SJCRH30 (cell line): Measurements from ENCODE around the gene ATG2B. TPM values are rescaled to one million over a fixed set of nuclear protein-coding genes. Genes with fewer than 3 reads are reported as not detected.

Source experiments
- DNase-seq, 2 experiments: peaks; one replicate each; pipeline ENCODE4 v3.0.0-alpha.2; 2015 to 2020
- H3K27ac ChIP-seq: fragments of 250-450 bp; sonication (Bioruptor Pico); 2 replicates; pipeline ENCODE4 v1.5.1; 2020; ENCODE audit warnings: mild to moderate bottlenecking, moderate library complexity
- H3K27me3 ChIP-seq: fragments of 250-450 bp; sonication (Bioruptor Pico); 2 replicates; pipeline ENCODE4 v1.5.1; 2020; ENCODE audit warnings: mild to moderate bottlenecking, moderate library complexity
- H3K36me3 ChIP-seq: fragments of 250-450 bp; sonication (Bioruptor Pico); 2 replicates; pipeline ENCODE4 v1.5.1; 2020; ENCODE audit warnings: mild to moderate bottlenecking, moderate library complexity
- H3K4me1 ChIP-seq: fragments of 250-450 bp; sonication (Bioruptor Pico); 2 replicates; pipeline ENCODE4 v1.5.1; 2020; ENCODE audit warnings: mild to moderate bottlenecking, moderate library complexity
- H3K4me3 ChIP-seq: fragments of 250-450 bp; sonication (Bioruptor Pico); 2 replicates; pipeline ENCODE4 v1.5.1; 2020; ENCODE audit warnings: mild to moderate bottlenecking, moderate library complexity
- H3K9me3 ChIP-seq: fragments of 250-450 bp; sonication (Bioruptor Pico); replicated peaks from 2 replicates; pipeline ENCODE4 v1.5.1; 2020; ENCODE audit warnings: mild to moderate bottlenecking, moderate library complexity
- total RNA-seq: library from RNA; depleted of rRNA; stranded (reverse); fragments of >200 nt; shearing (Covaris generic); gene quantifications from 2 replicates; pipeline ENCODE4 v1.2.3, GENCODE V29; 2014

Gene ATG2B
- total RNA-seq, 1 experiment from 2014 or later = 12.7 TPM

GRCh38 chr14:96390965-96391292, 27.8 kb upstream of the ATG2B start:
- peak overlapping the region; percentile 67 for H3K27ac ChIP-seq
- peaks cover 3% of the 10 kb centered on the region; the same call in 1 of the 2 replicates for H3K36me3 ChIP-seq
- no peak for DNase-seq
- H3K4me3 ChIP-seq = peak overlapping the region; percentile 74
- no peaks in the 10 kb centered on the region for H3K27me3 ChIP-seq
- H3K4me1 ChIP-seq = no peaks in the 10 kb centered on the region
- no peaks in the 10 kb centered on the region for H3K9me3 ChIP-seq

DNA sequence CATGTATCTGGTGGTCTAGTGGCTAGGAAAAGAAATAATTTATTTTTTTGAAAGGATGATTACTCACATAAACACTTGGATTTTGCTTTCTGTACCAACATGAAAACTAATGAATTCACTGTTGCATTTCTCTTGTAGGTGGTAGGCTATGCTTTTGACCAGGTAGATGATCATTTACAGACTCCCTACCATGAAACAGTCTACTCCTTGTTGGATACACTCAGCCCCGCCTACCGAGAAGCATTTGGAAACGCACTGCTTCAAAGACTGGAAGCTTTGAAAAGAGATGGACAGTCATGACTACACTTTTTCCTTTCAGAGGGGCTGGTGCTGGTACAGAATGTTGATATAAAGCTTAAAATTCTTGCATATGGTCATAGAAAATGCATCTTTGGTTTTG, 22.2 kb upstream of the ATG2B start:
- H3K9me3 ChIP-seq = no peaks in the 10 kb centered on the region
- H3K36me3 ChIP-seq = peaks cover 7% of the 10 kb centered on the region; the same call in 1 of the 2 replicates
- no peaks in the 10 kb centered on the region for H3K27me3 ChIP-seq
- DNase-seq = no peak
- H3K27ac ChIP-seq = no peak overlapping the region
- H3K4me1 ChIP-seq = no peaks in the 10 kb centered on the region
- no peak overlapping the region for H3K4me3 ChIP-seq

GRCh38 chr14:96384740-96385139, 21.6 kb upstream of the ATG2B start:
- Histone ChIP-seq H3K27ac (no peak overlapping the region), H3K36me3 (peaks cover 7% of the 10 kb centered on the region; the same call in 1 of the 2 replicates), H3K9me3 (no peaks in the 10 kb centered on the region), H3K4me3 (no peak overlapping the region), H3K4me1 (no peaks in the 10 kb centered on the region), H3K27me3 (no peaks in the 10 kb centered on the region)
- no peak for DNase-seq

- Histone ChIP-seq H3K4me1 (no peaks in the 10 kb centered on the region), H3K36me3 (peaks cover 7% of the 10 kb centered on the region; the same call in 1 of the 2 replicates), H3K27ac (no peak overlapping the region), H3K27me3 (no peaks in the 10 kb centered on the region), H3K9me3 (no peaks in the 10 kb centered on the region), H3K4me3 (no peak overlapping the region)
- no peak for DNase-seq
Observed at GRCh38 chr14:96384053-96384452, 20.9 kb upstream of the ATG2B start.

- no peaks in the 10 kb centered on the region for H3K27me3 ChIP-seq
- no peak for DNase-seq
Observed at GRCh38 chr14:96383445-96383844, 20.3 kb upstream of the ATG2B start.

DNA sequence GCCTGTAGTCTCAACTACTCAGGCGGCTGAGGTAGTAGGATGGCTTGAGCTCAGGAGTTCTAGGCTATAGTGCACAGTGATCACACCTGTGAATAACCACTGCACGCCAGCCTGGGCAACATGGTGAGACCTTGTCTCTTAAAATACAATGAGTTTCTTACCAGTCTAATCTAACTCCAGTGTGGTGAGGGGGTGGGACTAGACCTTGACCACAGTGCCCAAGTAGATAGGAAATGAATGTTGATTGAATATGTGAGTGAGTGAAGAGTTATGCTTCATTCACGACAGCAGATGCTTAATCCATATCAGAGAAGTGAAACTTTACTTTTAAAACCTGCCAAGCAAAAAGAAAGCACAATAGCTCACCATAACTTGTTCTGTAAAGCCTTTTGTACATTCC, 17.6 kb upstream of the ATG2B start:
- Histone ChIP-seq H3K27me3 (no peaks in the 10 kb centered on the region), H3K9me3 (no peaks in the 10 kb centered on the region), H3K4me1 (no peaks in the 10 kb centered on the region), H3K36me3 (peaks cover 2% of the 10 kb centered on the region; the same call in 1 of the 2 replicates), H3K27ac (no peak overlapping the region), H3K4me3 (no peak overlapping the region)
- no peak for DNase-seq

More at GRCh38 chr14:96383445-96383844, 20.3 kb upstream of the ATG2B start:
- peaks cover 7% of the 10 kb centered on the region; the same call in 1 of the 2 replicates for H3K36me3 ChIP-seq
- no peaks in the 10 kb centered on the region for H3K9me3 ChIP-seq
- H3K4me3 ChIP-seq = no peak overlapping the region
- no peak overlapping the region for H3K27ac ChIP-seq
- no peaks in the 10 kb centered on the region for H3K4me1 ChIP-seq

GRCh38 chr14:96376093-96376492, 13.0 kb upstream of the ATG2B start:
- Histone ChIP-seq H3K4me1 (no peaks in the 10 kb centered on the region), H3K36me3 (no peaks in the 10 kb centered on the region), H3K9me3 (no peaks in the 10 kb centered on the region), H3K4me3 (no peak overlapping the region), H3K27me3 (no peaks in the 10 kb centered on the region), H3K27ac (no peak overlapping the region)
- DNase-seq = no peak

- Histone ChIP-seq H3K9me3 (no peaks in the 10 kb centered on the region; the same call in 1 of the 2 replicates), H3K4me1 (no peaks in the 10 kb centered on the region), H3K27ac (no peak overlapping the region), H3K36me3 (no peaks in the 10 kb centered on the region), H3K4me3 (no peak overlapping the region), H3K27me3 (no peaks in the 10 kb centered on the region)
- DNase-seq = no peak
Observed at GRCh38 chr14:96373538-96373937, 10.4 kb upstream of the ATG2B start.

GRCh38 chr14:96370528-96370927, 7.4 kb upstream of the ATG2B start:
- DNase-seq = no peak
- H3K4me1 ChIP-seq = no peaks in the 10 kb centered on the region
- H3K36me3 ChIP-seq = no peaks in the 10 kb centered on the region
- no peak overlapping the region for H3K4me3 ChIP-seq
- H3K27me3 ChIP-seq = no peaks in the 10 kb centered on the region
- no peak overlapping the region for H3K27ac ChIP-seq
- H3K9me3 ChIP-seq = no peaks in the 10 kb centered on the region; the same call in 1 of the 2 replicates

DNA sequence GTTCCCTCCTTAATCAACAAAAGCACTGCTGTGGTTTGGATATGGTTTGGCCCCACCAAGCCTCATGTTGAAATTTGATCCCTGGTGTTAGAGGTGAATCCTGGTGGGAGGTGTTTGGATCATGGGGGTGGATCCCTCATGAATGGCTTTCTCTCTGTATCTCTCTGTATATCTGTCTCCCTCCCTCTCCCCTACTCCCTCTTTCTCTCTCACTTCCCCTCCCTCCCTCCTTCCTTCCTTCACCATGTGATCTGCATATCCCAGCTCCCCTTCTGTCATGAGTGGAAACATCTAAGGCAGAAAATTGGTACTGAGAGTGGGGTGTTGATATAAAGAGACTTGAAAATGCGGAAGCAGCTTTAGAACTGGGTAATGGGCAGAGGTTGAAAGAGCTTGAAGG, 5.4 kb upstream of the ATG2B start:
- Histone ChIP-seq H3K27me3 (no peaks in the 10 kb centered on the region), H3K9me3 (no peaks in the 10 kb centered on the region; the same call in 1 of the 2 replicates), H3K27ac (no peak overlapping the region), H3K4me3 (no peak overlapping the region), H3K4me1 (no peaks in the 10 kb centered on the region), H3K36me3 (no peaks in the 10 kb centered on the region)
- DNase-seq = peak in 1 of 2 experiments; percentile 16

GRCh38 chr14:96364962-96365361, 1.8 kb upstream of the ATG2B start:
- DNase-seq = no peak
- Histone ChIP-seq H3K4me3 (no peak overlapping the region), H3K27ac (no peak overlapping the region), H3K36me3 (no peaks in the 10 kb centered on the region), H3K4me1 (no peaks in the 10 kb centered on the region), H3K27me3 (no peaks in the 10 kb centered on the region), H3K9me3 (no peaks in the 10 kb centered on the region; the same call in 1 of the 2 replicates)

GRCh38 chr14:96363751-96364336, 703 bp upstream of the ATG2B start:
- no peak overlapping the region for H3K27ac ChIP-seq
- no peaks in the 10 kb centered on the region for H3K27me3 ChIP-seq
- no peaks in the 10 kb centered on the region for H3K4me1 ChIP-seq
- peak; percentile 22 to 50 for DNase-seq
- H3K36me3 ChIP-seq = no peaks in the 10 kb centered on the region
- peak overlapping the region; percentile 97 for H3K4me3 ChIP-seq
- H3K9me3 ChIP-seq = no peaks in the 10 kb centered on the region; the same call in 1 of the 2 replicates

- H3K4me1 ChIP-seq = no peaks in the 10 kb centered on the region
- no peaks in the 10 kb centered on the region for H3K27me3 ChIP-seq
- peak overlapping the region; percentile 66 for H3K27ac ChIP-seq
- no peaks in the 10 kb centered on the region for H3K9me3 ChIP-seq
- H3K4me3 ChIP-seq = peak overlapping the region; percentile 97
- DNase-seq = peak; percentile 8 to 34
- H3K36me3 ChIP-seq = no peaks in the 10 kb centered on the region
Observed at GRCh38 chr14:96362071-96362964, 823 bp downstream of the ATG2B start.

DNA sequence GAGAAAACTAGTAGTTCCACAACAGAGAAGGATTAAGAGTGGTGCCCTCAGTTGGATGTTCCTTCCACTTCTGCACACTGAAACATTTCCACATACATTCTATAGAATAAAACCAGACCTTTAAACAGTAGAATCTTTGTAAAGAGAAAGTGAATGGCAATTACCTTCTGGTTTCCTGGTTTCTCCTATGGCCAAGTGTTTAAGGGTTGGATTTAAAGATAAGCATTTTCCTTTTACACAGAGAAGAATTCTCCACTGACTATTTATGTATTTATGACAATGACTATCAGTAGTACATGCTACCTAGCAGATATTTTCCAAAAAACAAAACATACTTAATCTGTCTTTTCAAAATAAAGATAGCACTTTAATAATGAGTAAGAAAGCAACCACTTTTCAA, 3.2 kb downstream of the ATG2B start:
- H3K27ac ChIP-seq = no peak overlapping the region
- H3K9me3 ChIP-seq = no peaks in the 10 kb centered on the region
- H3K27me3 ChIP-seq = no peaks in the 10 kb centered on the region
- H3K4me1 ChIP-seq = no peaks in the 10 kb centered on the region
- DNase-seq = no peak
- H3K36me3 ChIP-seq = no peaks in the 10 kb centered on the region
- no peak overlapping the region for H3K4me3 ChIP-seq

DNA sequence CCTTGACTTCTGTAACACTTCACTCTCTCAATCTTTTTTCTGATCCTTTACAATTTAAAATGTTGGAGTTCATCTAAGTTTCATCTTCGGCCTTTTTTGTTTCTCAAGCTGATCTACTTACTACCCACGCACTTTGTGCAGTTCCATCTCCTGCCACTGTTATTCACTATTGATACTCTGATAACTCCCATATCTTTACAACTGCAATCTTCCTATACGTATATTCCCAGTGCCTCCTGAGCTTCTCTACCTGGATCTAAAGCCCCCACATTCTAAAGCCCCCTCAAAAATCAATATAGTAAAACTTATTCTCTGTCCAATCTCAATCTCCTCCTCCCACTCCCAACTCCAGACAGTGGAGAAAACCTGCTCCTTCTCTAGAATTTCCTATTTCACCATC, 5.9 kb downstream of the ATG2B start:
- no peak for DNase-seq
- Histone ChIP-seq H3K4me1 (no peaks in the 10 kb centered on the region), H3K4me3 (no peak overlapping the region), H3K36me3 (no peaks in the 10 kb centered on the region), H3K27ac (no peak overlapping the region), H3K9me3 (0 out of 2 replicates have a peak, but pooled peaks cover 2% of the 10 kb centered on the region), H3K27me3 (no peaks in the 10 kb centered on the region)
